WI38 (cell line): ENCODE measurements around the gene CCDC170.

Source experiments
- H3K4me3 ChIP-seq: 2 replicates; pipeline ENCODE4 v1.5.1; 2011; ENCODE audit warnings: low read depth, mild to moderate bottlenecking, control low read depth, low read length
- TF ChIP-seq, protein P1 (sequence below): IDR thresholded peaks from 2 replicates; pipeline ENCODE4 v1.5.1; 2012; ENCODE audit warnings: low read depth, mild to moderate bottlenecking, control low read depth, low read length

CCDC170 gene

DNA sequence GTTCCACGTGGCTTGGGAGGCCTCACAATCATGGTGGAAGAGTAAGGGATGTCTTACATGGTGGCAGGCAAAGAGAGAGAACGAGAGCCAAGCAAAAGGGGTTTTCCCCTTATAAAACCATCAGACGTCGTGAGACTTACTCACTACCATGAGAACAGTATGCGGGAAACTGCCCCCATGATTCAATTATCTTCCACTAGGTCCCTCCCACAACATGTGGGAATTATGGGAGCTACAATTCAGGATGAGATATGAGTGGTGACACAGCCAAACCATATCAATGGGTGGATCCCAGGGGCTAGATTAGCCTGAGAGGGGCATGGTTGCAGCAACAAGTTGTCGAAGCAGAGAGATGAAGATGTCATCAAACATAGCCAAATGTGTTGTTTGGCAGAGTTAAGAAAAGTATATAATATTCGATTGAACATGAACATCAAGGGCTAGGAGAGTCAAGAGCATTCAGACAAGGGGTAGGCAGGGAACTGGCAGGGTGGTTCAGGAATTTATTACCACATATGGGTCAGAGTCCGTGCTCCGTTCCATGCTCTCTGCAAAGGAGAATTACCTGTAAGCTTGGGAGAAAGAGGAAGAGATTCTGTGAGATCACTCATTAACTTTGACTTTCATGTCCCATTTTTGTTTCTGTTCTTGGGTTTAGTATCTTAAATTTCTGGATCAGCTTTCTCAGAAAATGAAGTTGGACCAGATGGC is 98.8 kb downstream of the CCDC170 start:
- H3K4me3 ChIP-seq: no peak overlapping the region
- TF ChIP-seq, protein P1, sequence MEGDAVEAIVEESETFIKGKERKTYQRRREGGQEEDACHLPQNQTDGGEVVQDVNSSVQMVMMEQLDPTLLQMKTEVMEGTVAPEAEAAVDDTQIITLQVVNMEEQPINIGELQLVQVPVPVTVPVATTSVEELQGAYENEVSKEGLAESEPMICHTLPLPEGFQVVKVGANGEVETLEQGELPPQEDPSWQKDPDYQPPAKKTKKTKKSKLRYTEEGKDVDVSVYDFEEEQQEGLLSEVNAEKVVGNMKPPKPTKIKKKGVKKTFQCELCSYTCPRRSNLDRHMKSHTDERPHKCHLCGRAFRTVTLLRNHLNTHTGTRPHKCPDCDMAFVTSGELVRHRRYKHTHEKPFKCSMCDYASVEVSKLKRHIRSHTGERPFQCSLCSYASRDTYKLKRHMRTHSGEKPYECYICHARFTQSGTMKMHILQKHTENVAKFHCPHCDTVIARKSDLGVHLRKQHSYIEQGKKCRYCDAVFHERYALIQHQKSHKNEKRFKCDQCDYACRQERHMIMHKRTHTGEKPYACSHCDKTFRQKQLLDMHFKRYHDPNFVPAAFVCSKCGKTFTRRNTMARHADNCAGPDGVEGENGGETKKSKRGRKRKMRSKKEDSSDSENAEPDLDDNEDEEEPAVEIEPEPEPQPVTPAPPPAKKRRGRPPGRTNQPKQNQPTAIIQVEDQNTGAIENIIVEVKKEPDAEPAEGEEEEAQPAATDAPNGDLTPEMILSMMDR: no peak

DNA sequence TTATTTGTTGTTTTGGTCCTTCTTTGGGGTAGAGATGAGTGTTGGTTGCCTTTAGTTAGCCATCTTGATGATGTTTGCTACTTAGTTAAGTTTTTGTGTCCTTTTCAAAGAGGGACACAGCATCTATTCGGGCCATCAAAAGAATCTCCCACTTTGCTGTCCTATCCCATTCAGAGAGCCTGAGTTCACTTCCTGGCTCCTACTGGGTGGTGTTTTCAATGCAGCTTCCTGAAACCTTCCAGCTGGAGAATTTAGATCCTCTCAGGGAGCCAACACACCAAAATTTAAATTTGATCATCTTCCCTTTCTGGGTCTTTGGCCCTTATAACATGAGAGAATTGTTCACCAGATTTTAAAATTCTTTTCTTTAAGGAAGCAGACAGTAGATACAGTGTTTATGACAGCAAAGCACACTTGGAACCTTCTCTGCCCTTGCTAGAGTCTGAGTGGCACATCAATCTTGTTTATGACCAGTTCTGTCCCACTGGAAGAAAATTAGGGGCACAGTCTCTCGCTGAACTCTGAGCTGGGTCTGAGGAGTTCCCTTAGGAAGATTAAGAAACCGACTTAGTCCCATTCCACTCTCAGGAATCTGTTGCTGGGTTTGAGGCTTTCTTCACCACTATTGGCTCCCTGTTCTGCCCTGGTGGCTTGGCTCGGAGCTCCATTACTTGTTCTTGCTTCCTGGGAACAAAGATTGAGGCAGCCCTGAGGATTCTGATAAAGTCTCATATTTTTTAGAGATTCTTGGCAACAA is 115.5 kb downstream of the CCDC170 start:
- no peak overlapping the region for H3K4me3 ChIP-seq
- TF ChIP-seq, protein P1: no peak

DNA sequence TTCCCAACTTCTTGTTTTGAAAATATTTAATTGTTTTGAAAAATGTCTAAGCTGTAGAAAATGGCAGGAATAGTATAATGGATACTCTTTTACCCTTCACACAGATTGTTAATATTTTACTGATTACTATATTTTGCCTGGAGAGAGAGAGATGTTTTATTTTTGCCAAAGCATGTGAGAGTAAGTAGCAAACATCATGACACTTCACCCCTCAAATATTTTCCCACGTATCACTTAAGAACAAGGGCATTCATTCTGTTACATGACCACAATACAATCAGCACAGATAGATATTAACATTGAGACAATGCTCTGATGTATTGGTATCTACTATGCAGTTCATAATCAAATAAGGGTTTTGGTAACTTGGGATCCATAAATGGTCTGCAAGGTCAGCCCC is 116.5 kb downstream of the CCDC170 start:
- no peak overlapping the region for H3K4me3 ChIP-seq
- TF ChIP-seq, protein P1: no peak

DNA sequence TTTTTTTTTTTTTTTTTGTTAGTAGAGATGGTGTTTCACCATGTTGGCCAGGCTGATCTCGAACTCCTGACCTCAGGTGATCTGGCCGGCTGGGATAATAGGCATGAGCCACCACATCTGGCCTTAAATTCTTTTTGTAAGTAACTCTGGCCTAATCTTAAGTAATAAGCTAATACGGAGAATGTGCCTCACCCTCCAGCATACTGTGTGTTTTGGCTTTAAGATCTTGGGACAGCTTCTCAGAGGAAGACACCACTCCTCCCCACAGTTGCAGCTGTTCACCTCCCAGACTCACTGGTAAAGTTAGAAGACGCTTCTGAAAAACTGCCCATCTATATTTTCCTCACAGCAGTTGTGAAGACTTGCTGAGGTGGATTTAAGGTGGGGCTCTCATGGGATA is 120.8 kb downstream of the CCDC170 start:
- TF ChIP-seq, protein P1: no peak
- H3K4me3 ChIP-seq: no peak overlapping the region

DNA sequence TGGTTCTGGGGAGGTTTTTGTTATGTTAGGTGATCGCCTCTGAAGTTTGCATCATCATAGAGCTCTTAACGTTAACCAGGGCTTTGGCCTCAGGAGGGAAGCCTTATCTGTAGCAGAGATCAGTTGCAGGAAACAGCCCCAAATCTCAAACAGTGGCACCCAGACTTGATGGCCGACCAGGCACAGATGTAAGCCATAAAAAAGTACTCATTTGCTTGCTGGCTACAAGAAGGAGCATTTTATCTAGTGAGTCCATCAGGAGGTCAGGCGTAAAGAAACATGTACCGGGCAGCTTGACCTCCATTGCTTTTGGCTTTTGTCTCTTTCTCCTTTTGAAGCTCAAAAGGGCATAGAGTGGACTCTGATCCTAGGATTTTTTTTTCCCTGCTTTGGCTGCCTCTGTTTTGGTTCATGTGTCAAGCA is 122.3 kb downstream of the CCDC170 start:
- no peak overlapping the region for H3K4me3 ChIP-seq
- TF ChIP-seq, protein P1: no peak

DNA sequence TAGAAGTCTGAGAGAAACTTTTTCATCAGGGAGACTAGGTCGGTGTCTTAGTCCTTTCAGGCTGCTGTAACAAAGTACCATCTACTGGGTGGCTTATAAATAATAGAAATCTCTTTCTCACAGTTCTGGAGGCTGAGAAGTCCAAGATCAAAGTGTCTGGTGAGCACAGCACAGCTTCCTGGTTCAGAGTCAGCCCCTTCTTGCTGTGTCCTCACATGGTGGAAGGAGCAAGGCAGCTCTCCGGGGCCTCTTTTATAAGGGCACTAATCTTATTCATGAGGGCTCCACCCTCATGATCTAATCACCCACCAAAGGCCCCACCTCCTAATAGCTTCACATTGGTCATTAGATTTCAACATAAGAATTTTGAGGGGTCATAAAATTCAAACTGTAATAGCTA is 122.8 kb downstream of the CCDC170 start:
- no peak overlapping the region for H3K4me3 ChIP-seq
- TF ChIP-seq, protein P1: no peak

DNA sequence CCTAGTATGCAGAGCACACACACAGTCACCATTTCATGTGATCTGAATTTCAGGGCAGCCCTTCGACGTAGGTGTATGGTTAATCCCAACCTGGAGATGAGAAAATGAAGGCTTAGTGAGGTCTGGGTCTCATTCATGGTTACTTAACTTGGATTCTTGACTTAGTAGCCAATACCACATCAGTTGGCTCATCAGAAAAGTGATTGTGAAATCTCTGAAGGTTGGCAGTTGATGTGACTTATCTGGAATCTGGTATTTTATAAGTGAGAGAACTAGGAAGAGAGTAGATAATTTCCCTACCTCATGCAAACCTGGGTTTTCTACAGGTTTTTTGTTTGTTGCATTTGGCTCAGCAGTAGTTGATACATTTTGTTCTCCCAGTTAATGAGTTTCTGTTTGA is 123.7 kb downstream of the CCDC170 start:
- TF ChIP-seq, protein P1: no peak
- H3K4me3 ChIP-seq: no peak overlapping the region
